ENCODE data around the gene PRTG. TPM values are rescaled to one million over a fixed set of nuclear protein-coding genes. Genes with fewer than 3 reads are reported as not detected.
A peak's percentile ranks its signal among the peaks of the same experiment; 100 is the strongest.
"Not testable (repeated sequence)": the region's sequence is repeated elsewhere in the genome, so short reads cannot be mapped to it uniquely, and the experiment has no call there.

The PRTG gene
- 19.4 TPM for total RNA-seq (ENCODE audit: unreplicated experiment)
- long read RNA-seq, partial matches to known transcripts, result 0 of 1 reads
- long read RNA-seq, other reads (novel, unspliced or antisense), result 1 of 1 reads

GRCh38 chr15:55742927-55743728, at the start of gene PRTG:
Gene PRTG (minus strand): TSS chr15:55743152. CDS start chr15:55742931, 221 bp downstream.
- peak within 1 kb of the TSS; percentile 79 for H3K27ac Mint-ChIP-seq (ENCODE audit: unreplicated experiment)
- no peak for TF ChIP-seq CTCF (IDR thresholded peaks at IDR 0.05; ENCODE audit: partially characterized antibody, unreplicated experiment)
- H3K4me1 Mint-ChIP-seq (ENCODE audit: low read depth, unreplicated experiment), result peaks cover 3% of the 10 kb centered on the region
- no peaks in the 10 kb centered on the region for H3K27me3 Mint-ChIP-seq (ENCODE audit: unreplicated experiment)
- H3K9me3 Mint-ChIP-seq (ENCODE audit: unreplicated experiment), result peaks cover 5% of the 10 kb centered on the region
- H3K36me3 Mint-ChIP-seq (ENCODE audit: unreplicated experiment), result no peaks in the 10 kb centered on the region
- DNase-seq, result peak; percentile 90
- peak within 1 kb of the TSS; percentile 89 for H3K4me3 Mint-ChIP-seq (ENCODE audit: unreplicated experiment)

GRCh38 chr15:55791551-55792400, 48.8 kb upstream of the PRTG start:
- Mint-ChIP-seq H3K27ac (ENCODE audit: unreplicated experiment) (no peak overlapping the region), H3K36me3 (ENCODE audit: unreplicated experiment) (peaks cover 4% of the 10 kb centered on the region), H3K27me3 (ENCODE audit: unreplicated experiment) (no peaks in the 10 kb centered on the region), H3K9me3 (ENCODE audit: unreplicated experiment) (peaks cover 6% of the 10 kb centered on the region), H3K4me3 (ENCODE audit: unreplicated experiment) (no peak overlapping the region), H3K4me1 (ENCODE audit: low read depth, unreplicated experiment) (no peaks in the 10 kb centered on the region)
- DNase-seq, result no peak
- TF ChIP-seq CTCF (IDR thresholded peaks at IDR 0.05; ENCODE audit: partially characterized antibody, unreplicated experiment), result no peak

GRCh38 chr15:55789066-55789660, 46.2 kb upstream of the PRTG start:
- TF ChIP-seq CTCF (IDR thresholded peaks at IDR 0.05; ENCODE audit: partially characterized antibody, unreplicated experiment), result peak; percentile 67
- Mint-ChIP-seq H3K27ac (ENCODE audit: unreplicated experiment) (no peak overlapping the region), H3K4me3 (ENCODE audit: unreplicated experiment) (no peak overlapping the region), H3K4me1 (ENCODE audit: low read depth, unreplicated experiment) (no peaks in the 10 kb centered on the region), H3K27me3 (ENCODE audit: unreplicated experiment) (no peaks in the 10 kb centered on the region), H3K9me3 (ENCODE audit: unreplicated experiment) (peaks cover 6% of the 10 kb centered on the region), H3K36me3 (ENCODE audit: unreplicated experiment) (peaks cover 4% of the 10 kb centered on the region)
- peak; percentile 36 for DNase-seq

- Mint-ChIP-seq H3K36me3 (ENCODE audit: unreplicated experiment) (no peaks in the 10 kb centered on the region), H3K27me3 (ENCODE audit: unreplicated experiment) (no peaks in the 10 kb centered on the region), H3K27ac (ENCODE audit: unreplicated experiment) (no peak overlapping the region), H3K4me1 (ENCODE audit: low read depth, unreplicated experiment) (peaks cover 4% of the 10 kb centered on the region), H3K4me3 (ENCODE audit: unreplicated experiment) (no peak overlapping the region), H3K9me3 (ENCODE audit: unreplicated experiment) (peaks cover 6% of the 10 kb centered on the region)
- no peak for TF ChIP-seq CTCF (IDR thresholded peaks at IDR 0.05; ENCODE audit: partially characterized antibody, unreplicated experiment)
- DNase-seq, result no peak
These were observed 43.4 kb upstream of the PRTG start for GRCh38 chr15:55786341-55786740.

GRCh38 chr15:55785593-55785992, 42.6 kb upstream of the PRTG start:
- H3K27me3 Mint-ChIP-seq (ENCODE audit: unreplicated experiment), result not testable (repeated sequence)

More at GRCh38 chr15:55785593-55785992, 42.6 kb upstream of the PRTG start:
- H3K4me1 Mint-ChIP-seq (ENCODE audit: low read depth, unreplicated experiment); H3K36me3 Mint-ChIP-seq (ENCODE audit: unreplicated experiment); H3K9me3 Mint-ChIP-seq (ENCODE audit: unreplicated experiment); H3K4me3 Mint-ChIP-seq (ENCODE audit: unreplicated experiment); DNase-seq; H3K27ac Mint-ChIP-seq (ENCODE audit: unreplicated experiment): not testable (repeated sequence)

Data from glutamatergic neuron (in vitro differentiated cells).